GM12873 (cell line): ENCODE measurements around the gene GID8.

Experiments
- CTCF ChIP-seq: IDR thresholded peaks from 2 replicates; pipeline ENCODE4 v1.5.1; 2012; ENCODE audit warnings: low read depth, mild to moderate bottlenecking, moderate library complexity, low read length, control low read depth; ENCODE audit not compliant: insufficient read depth; ENCODE audit errors: missing control alignments

Gene GID8

GRCh38 chr20:62931464-62931863, 6.5 kb upstream of the GID8 start:
- TF ChIP-seq CTCF = no peak

GRCh38 chr20:62933966-62934365, 4.0 kb upstream of the GID8 start:
- TF ChIP-seq CTCF = no peak

- no peak for TF ChIP-seq CTCF
These were observed 2.6 kb upstream of the GID8 start for GRCh38 chr20:62935204-62935967.

DNA sequence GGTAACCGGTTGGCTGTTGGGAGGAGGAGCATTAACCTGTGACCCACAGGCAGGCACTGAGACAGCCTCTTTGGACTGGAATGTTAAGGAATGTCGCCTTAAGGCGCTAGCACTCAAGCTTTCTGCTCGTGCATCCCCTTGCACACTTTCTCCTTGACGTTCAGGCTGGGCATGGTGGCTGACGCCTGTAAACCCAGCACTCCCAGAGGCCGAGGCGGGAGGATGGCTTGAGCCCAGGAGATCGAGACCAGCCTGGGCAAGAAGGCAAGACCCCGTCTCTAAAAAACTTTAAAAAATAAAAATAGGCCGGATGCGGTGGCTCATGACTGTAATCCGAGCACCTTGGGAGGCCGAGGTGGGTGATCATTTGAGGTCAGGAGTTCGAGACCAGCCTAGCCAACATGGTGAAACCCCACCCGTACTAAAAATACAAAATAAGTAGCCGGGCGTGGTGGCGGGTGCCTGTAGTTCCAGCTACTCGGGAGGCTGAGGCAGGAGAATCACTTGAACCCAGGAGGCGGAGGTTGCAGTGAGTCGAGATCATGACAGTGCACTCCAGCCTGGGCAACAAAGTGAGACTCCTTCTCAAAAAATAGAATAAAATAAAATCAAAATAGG, 1.9 kb upstream of the GID8 start:
- TF ChIP-seq CTCF = no peak

GRCh38 chr20:62937268-62938104, 461 bp upstream of the GID8 start:
- no peak for TF ChIP-seq CTCF

GRCh38 chr20:62940875-62941274, 2.9 kb downstream of the GID8 start:
- no peak for TF ChIP-seq CTCF

- TF ChIP-seq CTCF = no peak
These were observed 3.8 kb downstream of the GID8 start for GRCh38 chr20:62941792-62942191.
